ENCODE measurements around the gene PCED1B. TPM values are rescaled to one million over a fixed set of nuclear protein-coding genes. Genes with fewer than 3 reads are reported as not detected.
A peak's percentile ranks its signal among the peaks of the same experiment; 100 is the strongest.

PCED1B gene
- total RNA-seq, 5 donors from 2014 or later (not counting 1 experiment from before 2014, with no cell fraction given), result 53.7 to 159 (median 119) TPM

DNA sequence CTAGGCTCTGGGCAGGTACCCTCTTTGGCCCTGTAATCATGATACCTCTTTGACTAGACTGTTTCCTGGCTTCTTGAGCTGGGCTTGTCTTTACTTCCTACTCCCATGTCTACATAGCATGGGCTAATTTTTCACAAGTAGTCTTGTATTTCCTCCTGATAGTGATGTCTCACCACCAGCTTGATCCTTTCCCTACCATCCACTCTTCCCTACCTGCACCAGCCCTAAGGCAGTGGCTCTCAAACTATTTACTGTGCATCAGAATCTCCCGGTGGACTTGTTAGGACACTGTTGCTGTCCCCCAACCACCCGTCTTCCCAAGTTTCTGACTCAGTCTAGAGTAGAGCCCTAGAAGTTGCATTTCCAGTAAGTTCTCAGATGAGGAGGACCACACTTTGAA is 163.0 kb downstream of the PCED1B start:
- ChIA-PET POLR2A (interaction anchor here in 1 of 2 donors (0.8 to 1.0 kb wide), 2 partner anchors 25 to 200 kb away, joined by 3 read pairs; no protein-coding TSS in a partner anchor), CTCF (interaction anchor here (0.6 to 0.9 kb wide), 4 partner anchors 9 to 109 kb away, joined by 3 to 4 read pairs (median 3); no protein-coding TSS in a partner anchor)
- no peak overlapping the region for H3K4me3 Mint-ChIP-seq
- H3K27me3 Mint-ChIP-seq, result no peaks in the 10 kb centered on the region
- H3K36me3 Mint-ChIP-seq, result peaks cover 37% of the 10 kb centered on the region
- ATAC-seq (replicated peaks in 1 of 4), result peak in 1 of 4 experiments; percentile 30
- no peaks in the 10 kb centered on the region for H3K9me3 Mint-ChIP-seq
- Histone ChIP-seq H3K27ac (ENCODE audit: low read length) (no peak overlapping the region), H3K4me1 (ENCODE audit: control insufficient read depth in 1 of 2, extremely low read depth in 1 of 2, insufficient read depth in 2 of 2, low read length in 2 of 2) (peaks cover 0 to 17% of the 10 kb centered on the region in 2 experiments), H3K9me3 (no peaks in the 10 kb centered on the region), H3K4me3 (ENCODE audit: control insufficient read depth in 1 of 2, extremely low read depth in 1 of 2, low read length in 1 of 2) (no peak overlapping the region), H3K27me3 (replicated peaks in 1 of 2; ENCODE audit: control insufficient read depth in 2 of 2, extremely low read depth in 1 of 2, insufficient read depth in 2 of 2, low read length in 1 of 2) (no peaks in the 10 kb centered on the region), H3K36me3 (ENCODE audit: control insufficient read depth in 2 of 2, extremely low read depth in 1 of 2, insufficient read depth in 1 of 2, low read length in 1 of 2) (no peaks in the 10 kb centered on the region)
- 100% methylated on average over 2 of the region's 2 CpGs for WGBS (ENCODE audit: insufficient coverage)
- peak overlapping the region; percentile 9 to 13 for H3K27ac Mint-ChIP-seq
- no peak for DNase-seq
- peaks cover 29 to 33% (median 31%) of the 10 kb centered on the region in 3 donors for H3K4me1 Mint-ChIP-seq

- H3K4me1 ChIP-seq (ENCODE audit: control insufficient read depth in 1 of 2, extremely low read depth in 1 of 2, insufficient read depth in 2 of 2, low read length in 2 of 2), result peaks cover 5% of the 10 kb centered on the region in 2 experiments
- Mint-ChIP-seq H3K4me3 (no peak overlapping the region), H3K4me1 (peaks cover 13 to 15% (median 14%) of the 10 kb centered on the region in 3 donors), H3K27ac (peak overlapping the region in 1 of 2 donors; percentile 16), H3K9me3 (no peaks in the 10 kb centered on the region), H3K27me3 (no peaks in the 10 kb centered on the region), H3K36me3 (peaks cover 41% of the 10 kb centered on the region)
- ATAC-seq (replicated peaks in 1 of 4), result no peak
- no peak for DNase-seq
- H3K4me3 ChIP-seq (ENCODE audit: control insufficient read depth in 1 of 2, extremely low read depth in 1 of 2, low read length in 1 of 2), result no peak overlapping the region
- 100% methylated on average over 1 of the region's 2 CpGs for WGBS (ENCODE audit: insufficient coverage)
- H3K36me3 ChIP-seq (ENCODE audit: control insufficient read depth in 2 of 2, extremely low read depth in 1 of 2, insufficient read depth in 1 of 2, low read length in 1 of 2), result peaks cover 0 to 11% of the 10 kb centered on the region in 2 donors
- no peaks in the 10 kb centered on the region for H3K27me3 ChIP-seq (replicated peaks in 1 of 2; ENCODE audit: control insufficient read depth in 2 of 2, extremely low read depth in 1 of 2, insufficient read depth in 2 of 2, low read length in 1 of 2)
- H3K27ac ChIP-seq (ENCODE audit: low read length), result no peak overlapping the region
- no peaks in the 10 kb centered on the region for H3K9me3 ChIP-seq
- ChIA-PET POLR2A (no interaction called here), CTCF (no interaction called here)
These were observed 165.4 kb downstream of the PCED1B start for GRCh38 chr12:47244835-47245234.

DNA sequence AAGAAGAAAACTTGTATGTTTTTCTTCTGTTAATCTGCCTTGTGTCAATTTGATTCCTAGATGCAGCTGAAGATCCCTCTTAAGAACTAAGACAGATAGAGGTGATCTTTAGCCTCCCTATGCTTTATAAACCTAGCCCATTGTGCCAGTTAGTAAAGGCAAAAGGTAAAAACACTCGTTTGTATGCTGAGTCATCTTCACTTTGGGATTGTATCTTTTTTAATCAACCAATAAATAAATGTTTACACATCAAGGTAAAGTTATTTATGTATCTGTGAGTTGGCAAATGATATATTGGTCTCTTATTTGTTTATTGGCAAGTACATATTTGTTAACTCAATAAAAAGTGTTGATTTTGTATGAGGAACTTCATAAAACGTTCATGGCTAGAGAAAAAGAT is 166.2 kb downstream of the PCED1B start:
- H3K36me3 ChIP-seq (ENCODE audit: control insufficient read depth in 2 of 2, extremely low read depth in 1 of 2, insufficient read depth in 1 of 2, low read length in 1 of 2), result peaks cover 0 to 15% of the 10 kb centered on the region in 2 donors
- Mint-ChIP-seq H3K4me1 (peaks cover 10 to 15% (median 10%) of the 10 kb centered on the region in 3 donors), H3K27ac (no peak overlapping the region), H3K36me3 (peaks cover 42% of the 10 kb centered on the region), H3K9me3 (peaks cover under 1 to 3% (median 2%) of the 10 kb centered on the region in 3 donors), H3K27me3 (no peaks in the 10 kb centered on the region), H3K4me3 (no peak overlapping the region)
- no peaks in the 10 kb centered on the region for H3K27me3 ChIP-seq (replicated peaks in 1 of 2; ENCODE audit: control insufficient read depth in 2 of 2, extremely low read depth in 1 of 2, insufficient read depth in 2 of 2, low read length in 1 of 2)
- H3K4me3 ChIP-seq (ENCODE audit: control insufficient read depth in 1 of 2, extremely low read depth in 1 of 2, low read length in 1 of 2), result no peak overlapping the region
- no peak for DNase-seq
- no peaks in the 10 kb centered on the region for H3K9me3 ChIP-seq
- peaks cover 5 to 9% of the 10 kb centered on the region in 2 experiments for H3K4me1 ChIP-seq (ENCODE audit: control insufficient read depth in 1 of 2, extremely low read depth in 1 of 2, insufficient read depth in 2 of 2, low read length in 2 of 2)
- CTCF ChIA-PET, result interaction anchor here in 1 of 2 donors (0.6 kb wide), 1 partner anchor 27 kb away, joined by 3 read pairs; no protein-coding TSS in a partner anchor
- ATAC-seq (replicated peaks in 1 of 4), result no peak
- no peak overlapping the region for H3K27ac ChIP-seq (ENCODE audit: low read length)
- POLR2A ChIA-PET, result no interaction called here
- no CpG with 5 or more reads among the region's 2 CpGs for WGBS (ENCODE audit: insufficient coverage)

GRCh38 chr12:47247418-47247817 is 168.0 kb downstream of the PCED1B start:
- no peak overlapping the region for H3K27ac Mint-ChIP-seq

GRCh38 chr12:47249082-47249481 is 169.7 kb downstream of the PCED1B start:
- DNase-seq (no peak), ATAC-seq (replicated peaks in 1 of 4) (no peak)
- H3K27me3 ChIP-seq (replicated peaks in 1 of 2; ENCODE audit: control insufficient read depth in 2 of 2, extremely low read depth in 1 of 2, insufficient read depth in 2 of 2, low read length in 1 of 2), result no peaks in the 10 kb centered on the region
- POLR2A ChIA-PET, result no interaction called here
- H3K36me3 Mint-ChIP-seq, result peaks cover 56% of the 10 kb centered on the region
- no peak overlapping the region for H3K4me3 ChIP-seq (ENCODE audit: control insufficient read depth in 1 of 2, extremely low read depth in 1 of 2, low read length in 1 of 2)
- H3K9me3 ChIP-seq, result no peaks in the 10 kb centered on the region
- no peak overlapping the region for H3K27ac Mint-ChIP-seq
- H3K4me1 ChIP-seq (ENCODE audit: control insufficient read depth in 1 of 2, extremely low read depth in 1 of 2, insufficient read depth in 2 of 2, low read length in 2 of 2), result peaks cover 0 to 15% of the 10 kb centered on the region in 2 experiments
- H3K4me1 Mint-ChIP-seq, result peaks cover 4 to 14% (median 8%) of the 10 kb centered on the region in 3 donors
- no peak overlapping the region for H3K27ac ChIP-seq (ENCODE audit: low read length)
- no peak overlapping the region for H3K4me3 Mint-ChIP-seq
- peaks cover 0 to 15% of the 10 kb centered on the region in 2 donors for H3K36me3 ChIP-seq (ENCODE audit: control insufficient read depth in 2 of 2, extremely low read depth in 1 of 2, insufficient read depth in 1 of 2, low read length in 1 of 2)
- CTCF ChIA-PET, result no interaction called here
- no peaks in the 10 kb centered on the region for H3K27me3 Mint-ChIP-seq
- peaks cover 14 to 27% (median 17%) of the 10 kb centered on the region in 3 donors for H3K9me3 Mint-ChIP-seq
- WGBS (ENCODE audit: insufficient coverage), result 84% methylated on average over 4 of the region's 4 CpGs

More at GRCh38 chr12:47247418-47247817, 168.0 kb downstream of the PCED1B start:
- Mint-ChIP-seq H3K9me3 (peaks cover 4 to 16% (median 7%) of the 10 kb centered on the region in 3 donors), H3K4me1 (peaks cover 2 to 5% (median 3%) of the 10 kb centered on the region in 3 donors), H3K27me3 (no peaks in the 10 kb centered on the region), H3K36me3 (peaks cover 50% of the 10 kb centered on the region), H3K4me3 (no peak overlapping the region)
- no peaks in the 10 kb centered on the region for H3K9me3 ChIP-seq
- H3K27me3 ChIP-seq (replicated peaks in 1 of 2; ENCODE audit: control insufficient read depth in 2 of 2, extremely low read depth in 1 of 2, insufficient read depth in 2 of 2, low read length in 1 of 2), result no peaks in the 10 kb centered on the region
- DNase-seq (no peak), ATAC-seq (replicated peaks in 1 of 4) (no peak)
- WGBS (ENCODE audit: insufficient coverage), result 100% methylated on average over 1 of the region's 1 CpG
- POLR2A ChIA-PET, result interaction anchor here in 1 of 2 donors (0.5 kb wide), 1 partner anchor 122 kb away, joined by 5 read pairs; no protein-coding TSS in a partner anchor
- CTCF ChIA-PET, result no interaction called here
- peaks cover 0 to 15% of the 10 kb centered on the region in 2 donors for H3K36me3 ChIP-seq (ENCODE audit: control insufficient read depth in 2 of 2, extremely low read depth in 1 of 2, insufficient read depth in 1 of 2, low read length in 1 of 2)
- no peak overlapping the region for H3K4me3 ChIP-seq (ENCODE audit: control insufficient read depth in 1 of 2, extremely low read depth in 1 of 2, low read length in 1 of 2)
- peaks cover 2 to 9% of the 10 kb centered on the region in 2 experiments for H3K4me1 ChIP-seq (ENCODE audit: control insufficient read depth in 1 of 2, extremely low read depth in 1 of 2, insufficient read depth in 2 of 2, low read length in 2 of 2)
- H3K27ac ChIP-seq (ENCODE audit: low read length), result no peak overlapping the region

DNA sequence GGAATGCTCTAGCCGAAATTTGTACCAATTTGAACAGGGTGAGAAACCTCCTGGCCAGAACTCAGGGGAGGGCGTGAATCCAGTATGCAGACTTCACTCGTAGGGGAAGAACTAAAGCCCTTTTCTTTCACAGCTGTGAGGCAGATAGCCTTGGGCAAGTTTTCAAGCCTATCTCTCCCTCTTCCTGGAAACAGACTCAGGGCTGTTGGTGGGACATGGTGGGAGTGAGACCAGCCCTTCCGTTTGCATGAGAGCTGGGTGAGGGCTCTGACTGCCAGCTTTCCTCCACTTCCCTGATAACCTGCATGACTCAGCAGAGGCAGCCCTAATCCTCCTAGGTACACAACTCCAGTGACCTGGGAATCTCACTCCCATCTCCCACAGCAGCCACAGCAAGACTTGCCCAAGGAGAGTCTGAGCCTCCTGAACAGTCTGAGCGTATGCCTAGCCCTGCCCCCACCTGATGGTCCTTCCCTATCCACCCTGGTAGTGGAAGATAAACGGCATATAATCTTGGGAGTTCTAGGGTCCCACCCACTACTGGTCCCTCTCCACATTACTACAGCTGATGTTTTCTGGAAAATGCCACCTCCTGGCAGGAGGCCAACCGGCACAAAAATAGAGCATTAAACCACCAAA is 170.4 kb downstream of the PCED1B start:
- ATAC-seq (replicated peaks in 1 of 4), result peak in 1 of 4 experiments; percentile 27
- no peak overlapping the region for H3K27ac ChIP-seq (ENCODE audit: low read length)
- H3K9me3 ChIP-seq, result no peaks in the 10 kb centered on the region
- WGBS (ENCODE audit: insufficient coverage), result 100% methylated on average over 3 of the region's 7 CpGs
- CTCF ChIA-PET, result no interaction called here
- Mint-ChIP-seq H3K36me3 (peaks cover 52% of the 10 kb centered on the region), H3K9me3 (peaks cover 14 to 30% (median 19%) of the 10 kb centered on the region in 3 donors), H3K4me1 (peaks cover 4 to 15% (median 8%) of the 10 kb centered on the region in 3 donors), H3K27ac (peak overlapping the region in 1 of 2 donors; percentile 23), H3K4me3 (no peak overlapping the region), H3K27me3 (no peaks in the 10 kb centered on the region)
- H3K4me1 ChIP-seq (ENCODE audit: control insufficient read depth in 1 of 2, extremely low read depth in 1 of 2, insufficient read depth in 2 of 2, low read length in 2 of 2), result peaks cover 0 to 15% of the 10 kb centered on the region in 2 experiments
- peaks cover 0 to 15% of the 10 kb centered on the region in 2 donors for H3K36me3 ChIP-seq (ENCODE audit: control insufficient read depth in 2 of 2, extremely low read depth in 1 of 2, insufficient read depth in 1 of 2, low read length in 1 of 2)
- POLR2A ChIA-PET, result no interaction called here
- no peaks in the 10 kb centered on the region for H3K27me3 ChIP-seq (replicated peaks in 1 of 2; ENCODE audit: control insufficient read depth in 2 of 2, extremely low read depth in 1 of 2, insufficient read depth in 2 of 2, low read length in 1 of 2)
- H3K4me3 ChIP-seq (ENCODE audit: control insufficient read depth in 1 of 2, extremely low read depth in 1 of 2, low read length in 1 of 2), result no peak overlapping the region
- no peak for DNase-seq

Measured in T-cell (primary cell).